Activated CD8-positive, alpha-beta memory T cell treated with anti-CD3 and anti-CD28 coated beads for 48 hours (primary cell): Measurements from ENCODE around the gene BLOC1S5.
A peak's percentile ranks its signal among the peaks of the same experiment; 100 is the strongest.

Experiments used
- DNase-seq, 3 experiments: peaks; one replicate each; pipeline ENCODE4 v3.0.0-alpha.2; 2020; ENCODE audit warnings: low read depth in 2 of 3, low spot score in 2 of 3

The BLOC1S5 gene

GRCh38 chr6:8063761-8064637 lies at the start of gene BLOC1S5:
BLOC1S5 (minus strand) TSS chr6:8064389; CDS start chr6:8064376, 13 bp downstream.
- peak; percentile 95 to 97 (median 96) for DNase-seq

- no peak for DNase-seq
These were observed 49.0 kb upstream of the BLOC1S5 start for GRCh38 chr6:8113131-8113654.

GRCh38 chr6:8110725-8111124 lies 46.5 kb upstream of the BLOC1S5 start:
- DNase-seq: no peak

- DNase-seq: no peak
These were observed 46.0 kb upstream of the BLOC1S5 start for GRCh38 chr6:8110117-8110721.

GRCh38 chr6:8108759-8109539 lies 44.8 kb upstream of the BLOC1S5 start:
- no peak for DNase-seq

- DNase-seq: no peak
These were observed 44.0 kb upstream of the BLOC1S5 start for GRCh38 chr6:8108031-8108660.

GRCh38 chr6:8105791-8106190 lies 41.6 kb upstream of the BLOC1S5 start:
- no peak for DNase-seq

- DNase-seq: no peak
These were observed 39.5 kb upstream of the BLOC1S5 start for GRCh38 chr6:8103726-8104125.

GRCh38 chr6:8102122-8102958 lies 38.2 kb upstream of the BLOC1S5 start, which contains the start of gene EEF1E1:
EEF1E1 (minus strand) TSS chr6:8102548; CDS start chr6:8102521, 27 bp downstream.
- peak; percentile 92 to 96 (median 95) for DNase-seq

GRCh38 chr6:8100159-8100854 lies 36.1 kb upstream of the BLOC1S5 start:
- DNase-seq: no peak

- no peak for DNase-seq
These were observed 26.5 kb upstream of the BLOC1S5 start for GRCh38 chr6:8090650-8091049.

- no peak for DNase-seq
These were observed 24.7 kb upstream of the BLOC1S5 start for GRCh38 chr6:8088886-8089285.

- DNase-seq: no peak
These were observed 23.9 kb upstream of the BLOC1S5 start for GRCh38 chr6:8087870-8088754.

GRCh38 chr6:8086755-8087306 lies 22.6 kb upstream of the BLOC1S5 start:
- no peak for DNase-seq

GRCh38 chr6:8085053-8085511 lies 20.9 kb upstream of the BLOC1S5 start:
- no peak for DNase-seq

GRCh38 chr6:8084586-8084985 lies 20.4 kb upstream of the BLOC1S5 start:
- DNase-seq: no peak

GRCh38 chr6:8082954-8083858 lies 19.0 kb upstream of the BLOC1S5 start:
- DNase-seq: no peak
